Prostate gland (tissue), 2 donors: ENCODE results near the gene MTRF1L.

Experiments
- POLR2A ChIP-seq: fragments of 450-650 bp; IDR thresholded peaks from one replicate; pipeline ENCODE4 v1.6.1; 2016; ENCODE audit warnings: antibody characterized with exemption, mild to moderate bottlenecking
- POLR2AphosphoS5 ChIP-seq: sonication (generic); formaldehyde crosslinking; IDR thresholded peaks from one replicate; pipeline ENCODE4 v1.6.1; 2017; ENCODE audit warnings: antibody characterized with exemption
- TF ChIP-seq, protein P1 (sequence below), 4 experiments: fragments of 200-600 bp in 2 of 4; fragments of 450-650 bp in 2 of 4; sonication (generic) in 2 of 4; IDR thresholded peaks; 1 replicate in 3 of 4; 2 replicates in 1 of 4; pipeline ENCODE4 v1.5.1; 2016 to 2019; ENCODE audit warnings: antibody characterized with exemption in 4 of 4, mild to moderate bottlenecking in 2 of 4, moderate library complexity in 2 of 4

DNA sequence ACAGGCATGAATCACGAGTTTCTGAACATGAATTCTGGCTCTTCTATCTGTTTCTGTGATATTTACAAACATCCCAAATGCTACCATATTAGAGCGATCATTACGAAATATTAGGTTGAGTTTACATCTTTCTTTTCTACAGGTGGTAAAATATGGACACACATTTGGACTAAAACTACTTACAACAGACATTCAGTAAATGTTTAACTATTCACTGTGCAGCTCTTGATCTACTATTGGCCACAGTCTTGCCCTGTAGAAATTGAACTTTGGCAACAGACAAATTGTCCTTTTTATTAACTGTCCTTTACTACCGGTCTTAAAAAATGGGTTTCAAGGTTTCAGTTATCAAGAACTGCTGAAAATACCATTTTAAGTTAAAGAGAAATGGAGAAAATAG is 26.5 kb upstream of the MTRF1L start:
- TF ChIP-seq, protein P1, sequence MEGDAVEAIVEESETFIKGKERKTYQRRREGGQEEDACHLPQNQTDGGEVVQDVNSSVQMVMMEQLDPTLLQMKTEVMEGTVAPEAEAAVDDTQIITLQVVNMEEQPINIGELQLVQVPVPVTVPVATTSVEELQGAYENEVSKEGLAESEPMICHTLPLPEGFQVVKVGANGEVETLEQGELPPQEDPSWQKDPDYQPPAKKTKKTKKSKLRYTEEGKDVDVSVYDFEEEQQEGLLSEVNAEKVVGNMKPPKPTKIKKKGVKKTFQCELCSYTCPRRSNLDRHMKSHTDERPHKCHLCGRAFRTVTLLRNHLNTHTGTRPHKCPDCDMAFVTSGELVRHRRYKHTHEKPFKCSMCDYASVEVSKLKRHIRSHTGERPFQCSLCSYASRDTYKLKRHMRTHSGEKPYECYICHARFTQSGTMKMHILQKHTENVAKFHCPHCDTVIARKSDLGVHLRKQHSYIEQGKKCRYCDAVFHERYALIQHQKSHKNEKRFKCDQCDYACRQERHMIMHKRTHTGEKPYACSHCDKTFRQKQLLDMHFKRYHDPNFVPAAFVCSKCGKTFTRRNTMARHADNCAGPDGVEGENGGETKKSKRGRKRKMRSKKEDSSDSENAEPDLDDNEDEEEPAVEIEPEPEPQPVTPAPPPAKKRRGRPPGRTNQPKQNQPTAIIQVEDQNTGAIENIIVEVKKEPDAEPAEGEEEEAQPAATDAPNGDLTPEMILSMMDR (IDR thresholded peaks at IDR 0.05), result no peak
- TF ChIP-seq POLR2A (no peak), POLR2AphosphoS5 (no peak)
